H54 (cell line): ENCODE measurements around the gene SLC43A2.
"Not testable (repeated sequence)": the region's sequence is repeated elsewhere in the genome, so short reads cannot be mapped to it uniquely, and the experiment has no call there.

Experiments
- DNase-seq: peaks from one replicate; pipeline ENCODE4 v3.0.0; 2011; ENCODE audit warnings: low spot score, mixed read lengths; ENCODE audit not compliant: insufficient read length
- FAIRE-seq: peaks from 3 replicates; lab custom pipeline; 2011; peaks lifted over from hg19 to GRCh38; lab: Jason Lieb, UNC
- POLR2A ChIP-seq: IDR thresholded peaks from 2 replicates; pipeline ENCODE4 v1.6.1; 2011; ENCODE audit warnings: low read depth, mild to moderate bottlenecking, low read length

Gene SLC43A2

DNA sequence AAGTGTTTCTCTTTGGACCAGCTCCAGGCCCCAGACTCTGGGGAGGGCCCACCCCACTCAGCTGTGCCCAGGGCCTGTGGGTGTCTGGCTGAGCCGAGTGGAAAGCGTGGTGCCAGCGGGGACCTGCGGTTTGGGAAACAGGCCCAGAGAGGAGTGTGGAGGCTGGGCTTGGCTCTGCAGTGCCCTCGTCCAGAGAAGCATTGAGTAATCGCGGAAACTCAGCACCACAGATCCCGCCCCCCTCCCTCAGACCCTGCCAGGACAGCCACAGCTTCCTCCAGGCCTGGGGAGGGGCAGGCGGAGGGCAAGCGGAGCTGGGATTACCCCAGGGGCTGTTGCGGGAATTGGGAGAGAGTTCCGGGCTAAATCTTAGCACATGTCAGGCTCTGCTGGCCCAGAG, 51.5 kb downstream of the SLC43A2 start:
- DNase-seq (peak; percentile 87), FAIRE-seq (peak; percentile 65)
- TF ChIP-seq POLR2A: no peak

DNA sequence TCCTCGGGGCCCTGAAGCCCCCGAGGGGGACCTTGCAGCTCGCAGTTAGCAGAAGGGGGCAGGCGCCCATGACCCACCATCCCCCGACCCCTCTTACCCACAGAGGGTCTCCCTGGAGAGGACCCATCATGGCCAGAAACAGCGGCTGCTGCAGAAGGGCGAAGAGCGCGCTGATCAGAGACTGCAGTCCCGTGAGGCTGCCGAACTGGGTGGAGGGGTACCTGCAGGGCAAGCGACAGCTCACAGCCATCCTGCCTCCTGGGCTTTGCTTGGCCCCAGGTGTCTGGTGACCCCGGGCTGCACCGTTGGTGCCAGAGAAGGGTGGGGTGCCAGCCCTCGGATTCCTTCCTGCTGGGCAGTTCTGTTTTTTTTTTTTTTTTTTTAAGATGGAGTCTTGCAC, 52.1 kb downstream of the SLC43A2 start:
- FAIRE-seq (no peak), DNase-seq (no peak)
- TF ChIP-seq POLR2A: no peak

GRCh38 chr17:1574697-1575471, 53.8 kb downstream of the SLC43A2 start:
- no peak for DNase-seq
- no peak for FAIRE-seq
- TF ChIP-seq POLR2A: no peak

DNA sequence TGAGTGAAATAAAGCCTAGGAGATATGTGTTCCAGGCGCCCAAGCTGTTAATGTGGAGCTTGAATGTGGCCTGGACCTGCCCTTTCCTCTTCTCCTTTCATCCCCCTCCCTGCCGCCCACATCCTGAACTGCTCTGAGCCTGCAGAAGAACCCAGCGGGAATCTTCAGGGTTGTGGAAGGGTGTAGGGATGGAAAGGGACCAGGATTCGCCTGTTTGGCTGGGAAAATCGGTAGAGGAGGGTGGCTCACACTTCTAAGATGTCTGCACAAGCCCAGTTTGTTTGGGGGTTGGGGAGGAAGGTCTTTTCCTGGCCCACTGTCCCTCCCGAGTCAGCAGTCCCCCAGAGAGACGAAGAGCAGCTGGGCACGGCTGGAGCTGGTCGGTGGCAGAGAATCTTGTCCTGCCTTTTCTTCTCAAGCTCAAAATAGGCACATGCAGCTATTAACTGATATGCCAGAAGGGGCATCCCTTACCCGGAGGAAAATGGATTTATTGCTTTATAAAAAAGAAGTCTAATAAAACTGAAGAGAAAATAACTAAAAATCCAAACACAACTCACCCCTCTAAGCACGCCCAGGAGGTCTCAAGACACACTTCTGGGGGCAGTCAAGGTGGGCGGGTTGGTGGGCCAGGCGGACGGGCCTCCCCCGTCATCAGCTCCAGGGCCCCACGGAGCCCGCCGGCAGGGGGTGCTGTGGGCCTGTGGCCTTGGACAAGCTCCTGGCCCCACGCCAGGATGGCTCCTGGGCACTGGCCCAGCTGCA, 54.5 kb downstream of the SLC43A2 start:
- TF ChIP-seq POLR2A: no peak
- peak; percentile 92 for DNase-seq
- no peak for FAIRE-seq

- not testable (repeated sequence) for DNase-seq, FAIRE-seq
Observed at GRCh38 chr17:1572646-1573045, 56.0 kb downstream of the SLC43A2 start.

GRCh38 chr17:1571341-1571704, 57.3 kb downstream of the SLC43A2 start:
- no peak for TF ChIP-seq POLR2A
- FAIRE-seq: no peak
- DNase-seq: no peak

GRCh38 chr17:1568950-1569810, 59.5 kb downstream of the SLC43A2 start:
- no peak for DNase-seq
- FAIRE-seq: no peak
- TF ChIP-seq POLR2A: no peak

- FAIRE-seq: no peak
- no peak for TF ChIP-seq POLR2A
- no peak for DNase-seq
Observed at GRCh38 chr17:1566505-1567199, 62.0 kb downstream of the SLC43A2 start.

GRCh38 chr17:1565877-1566276, 62.8 kb downstream of the SLC43A2 start:
- DNase-seq (no peak), FAIRE-seq (no peak)
- TF ChIP-seq POLR2A: no peak

GRCh38 chr17:1563786-1564613, 64.6 kb downstream of the SLC43A2 start:
- DNase-seq (no peak), FAIRE-seq (no peak)
- no peak for TF ChIP-seq POLR2A

DNA sequence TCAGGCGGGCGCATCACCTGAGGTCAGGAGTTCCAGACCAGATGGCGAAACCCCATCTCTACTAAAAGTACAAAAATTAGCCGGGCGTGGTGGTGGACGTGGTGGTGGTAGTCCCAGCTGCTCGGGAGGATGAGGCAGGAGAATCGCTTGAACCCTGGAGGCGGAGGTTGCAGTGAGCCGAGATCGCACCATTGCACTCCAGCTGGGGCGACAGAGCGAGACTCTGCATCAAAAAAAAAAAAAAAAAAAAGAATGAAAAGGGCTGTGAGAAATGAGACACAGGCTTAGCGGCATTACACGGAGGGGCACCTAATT, 65.2 kb downstream of the SLC43A2 start:
- DNase-seq, FAIRE-seq: not testable (repeated sequence)

- DNase-seq: peak; percentile 69
- FAIRE-seq: no peak
- no peak for TF ChIP-seq POLR2A
Observed at GRCh38 chr17:1562176-1562643, 66.4 kb downstream of the SLC43A2 start.
